ENCODE measurements around the gene BLM. TPM values are rescaled to one million over a fixed set of nuclear protein-coding genes. Genes with fewer than 3 reads are reported as not detected.

Gene BLM
- total and polyA plus RNA-seq, 2 of the 13 experiments (the other 11 are each of a cell fraction or from before 2014, with no cell fraction given): 5.1 to 11.8 TPM

DNA sequence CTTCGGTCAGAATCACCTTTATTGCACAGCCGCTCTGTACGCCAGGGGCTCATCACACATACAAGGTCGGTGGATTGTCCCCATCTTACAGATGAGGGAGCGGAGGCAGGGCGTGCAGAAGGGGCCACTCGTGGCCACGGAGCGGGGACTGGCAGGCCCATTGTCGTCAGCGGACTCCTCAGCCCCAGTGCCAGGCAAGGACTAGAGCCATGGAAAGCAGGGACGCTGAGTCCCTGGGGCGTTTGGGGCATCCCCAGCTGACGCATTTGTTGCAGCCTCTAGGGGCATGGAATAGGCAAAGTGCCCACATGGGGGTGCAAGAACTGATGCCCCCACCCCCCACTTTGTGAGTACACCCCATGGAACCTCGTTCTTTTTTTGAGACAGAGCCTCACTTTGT lies 121.4 kb downstream of the BLM start:
- ATAC-seq (peak; percentile 15; the same call in 2 of the 3 replicates), FAIRE-seq (no peak), DNase-seq (ENCODE audit: low spot score) (no peak)
- no peak overlapping the region for H3K4me2 ChIP-seq (ENCODE audit: low read depth, low read length)
- H3K36me3 ChIP-seq (replicated peaks in 1 of 2; ENCODE audit: control insufficient read depth in 1 of 2, insufficient read depth in 2 of 2, low read length in 2 of 2): no peaks in the 10 kb centered on the region
- H3K9me3 ChIP-seq (ENCODE audit: low read length): no peaks in the 10 kb centered on the region
- peaks cover 35% of the 10 kb centered on the region for H3K4me1 ChIP-seq (ENCODE audit: insufficient read depth, low read length)
- peaks cover 2 to 34% of the 10 kb centered on the region in 2 experiments; a peak in 3 of 5 replicates for H3K27me3 ChIP-seq (ENCODE audit: control insufficient read depth in 1 of 2, insufficient read depth in 2 of 2, low read length in 2 of 2)
- TF ChIP-seq ZBTB7A (CRISPR knock-in tag; IDR thresholded peaks at IDR 0.05) (no peak), ZNF629 (CRISPR knock-in tag; conservative IDR thresholded peaks at IDR 0.05) (peak; percentile 24; the same call in 1 of the 2 replicates), MYC (CRISPR knock-in tag; IDR thresholded peaks at IDR 0.05; ENCODE audit: borderline replicate concordance) (no peak), ZNF460 (CRISPR knock-in tag; IDR thresholded peaks at IDR 0.05; ENCODE audit: borderline replicate concordance) (no peak), YEATS4 (CRISPR knock-in tag; IDR thresholded peaks at IDR 0.05; ENCODE audit: borderline replicate concordance) (no peak)
- H3K9ac ChIP-seq (ENCODE audit: insufficient read depth, low read depth, low read length): no peak overlapping the region
- intact Hi-C loops (cut with micrococcal nuclease; ENCODE audit: unreplicated experiment): no loop called here
- H3K79me2 ChIP-seq (ENCODE audit: insufficient read depth, low read length): no peaks in the 10 kb centered on the region
- no peak overlapping the region for H2AFZ ChIP-seq (ENCODE audit: low read length)
- CTCF ChIA-PET (ENCODE audit: low intra/inter-chr PET ratio, low total read pairs): no interaction called here
- no peak overlapping the region for H3K27ac ChIP-seq (ENCODE audit: extremely low read length, insufficient read depth, low read length)
- in situ Hi-C loops (cut with HindIII; ENCODE audit: extremely low pct_ligation_motif_present, low pct_unique_long_range_greater_than_20kb): no loop called here
- H3K4me3 ChIP-seq (replicated peaks in 1 of 3; ENCODE audit: insufficient read depth in 1 of 3, low read depth in 2 of 3, low read length in 3 of 3): no peak overlapping the region
- no TSS peak for BruUV-seq (replicated peaks)
- H4K20me1 ChIP-seq (ENCODE audit: insufficient read depth, low read length): no peaks in the 10 kb centered on the region
- POLR2A ChIA-PET: no interaction called here
- 24% methylated on average over 2 of the region's 15 CpGs for WGBS (ENCODE audit: low lambda C conversion rate)

DNA sequence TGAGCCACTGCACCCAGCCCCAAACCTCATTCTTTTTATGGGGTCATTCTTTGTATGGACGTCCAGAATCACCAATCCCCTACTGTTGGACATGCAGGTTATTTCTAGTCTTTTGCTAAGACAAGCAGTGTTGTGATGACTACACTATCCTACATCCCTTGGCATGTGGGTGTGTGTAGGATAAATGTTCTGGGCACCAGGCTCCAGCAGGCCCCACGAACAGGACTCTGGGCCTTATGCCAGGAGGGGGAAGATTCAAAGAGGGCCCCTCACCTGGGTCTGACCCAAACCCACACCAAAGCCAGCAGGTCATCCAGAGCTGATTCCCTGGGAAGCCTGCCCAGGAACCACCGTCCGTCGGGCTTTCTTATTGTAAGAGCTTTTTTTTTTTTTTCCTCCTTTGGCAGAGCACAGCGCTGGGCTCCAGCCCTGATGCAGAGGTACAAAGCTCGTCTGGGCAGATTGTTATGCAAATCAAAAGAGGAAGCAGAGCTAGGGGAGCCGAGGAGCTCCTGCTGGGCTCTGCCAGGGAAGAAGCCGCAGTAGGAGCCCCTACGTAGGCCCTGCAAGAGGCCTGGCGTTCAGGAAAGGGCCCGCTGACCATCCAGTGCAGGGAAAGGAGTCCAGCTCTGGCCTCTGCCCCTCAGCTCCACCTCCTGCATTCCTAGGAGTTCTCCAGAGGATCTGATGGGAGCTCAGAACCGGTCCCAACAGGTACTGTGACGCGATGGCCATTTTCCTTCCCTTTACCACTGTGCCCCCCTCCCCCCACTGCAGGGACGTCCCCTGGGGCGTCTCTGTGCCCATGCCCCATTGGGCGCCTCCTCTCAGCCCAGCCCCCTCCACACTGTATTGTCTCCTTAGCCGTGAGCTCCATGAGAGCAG lies 122.3 kb downstream of the BLM start:
- ChIA-PET CTCF (ENCODE audit: low intra/inter-chr PET ratio, low total read pairs) (no interaction called here), POLR2A (interaction anchor here (0.6 kb wide), 1 partner anchor 12 kb away, joined by 3 read pairs; no protein-coding TSS in a partner anchor)
- 24% methylated on average over 15 of the region's 19 CpGs for WGBS (ENCODE audit: low lambda C conversion rate)
- H3K27me3 ChIP-seq (ENCODE audit: control insufficient read depth in 1 of 2, insufficient read depth in 2 of 2, low read length in 2 of 2): peaks cover 2 to 31% of the 10 kb centered on the region in 2 experiments; a peak in 3 of 5 replicates
- H3K27ac ChIP-seq (ENCODE audit: extremely low read length, insufficient read depth, low read length): no peak overlapping the region
- peak; percentile 63 for ATAC-seq
- peak overlapping the region; percentile 47 for H3K4me2 ChIP-seq (ENCODE audit: low read depth, low read length)
- no peak overlapping the region for H3K9ac ChIP-seq (ENCODE audit: insufficient read depth, low read depth, low read length)
- no peak overlapping the region for H2AFZ ChIP-seq (ENCODE audit: low read length)
- peak; percentile 21 for DNase-seq (ENCODE audit: low spot score)
- H3K36me3 ChIP-seq (replicated peaks in 1 of 2; ENCODE audit: control insufficient read depth in 1 of 2, insufficient read depth in 2 of 2, low read length in 2 of 2): no peaks in the 10 kb centered on the region
- no peak for TF ChIP-seq SOX13 (IDR thresholded peaks at IDR 0.05)
- peak in 1 of 2 experiments; percentile 33; a peak in 1 of 4 replicates for TF ChIP-seq SOX13 (CRISPR knock-in tag; conservative IDR thresholded peaks at IDR 0.05 in 1 of 2, IDR thresholded peaks at IDR 0.05 in 1 of 2)
- 0 out of 2 replicates have a peak, but pooled peaks have one; percentile 83 for TF ChIP-seq MZF1 (CRISPR knock-in tag; IDR thresholded peaks at IDR 0.05; ENCODE audit: borderline replicate concordance)
- TF ChIP-seq, protein P1, sequence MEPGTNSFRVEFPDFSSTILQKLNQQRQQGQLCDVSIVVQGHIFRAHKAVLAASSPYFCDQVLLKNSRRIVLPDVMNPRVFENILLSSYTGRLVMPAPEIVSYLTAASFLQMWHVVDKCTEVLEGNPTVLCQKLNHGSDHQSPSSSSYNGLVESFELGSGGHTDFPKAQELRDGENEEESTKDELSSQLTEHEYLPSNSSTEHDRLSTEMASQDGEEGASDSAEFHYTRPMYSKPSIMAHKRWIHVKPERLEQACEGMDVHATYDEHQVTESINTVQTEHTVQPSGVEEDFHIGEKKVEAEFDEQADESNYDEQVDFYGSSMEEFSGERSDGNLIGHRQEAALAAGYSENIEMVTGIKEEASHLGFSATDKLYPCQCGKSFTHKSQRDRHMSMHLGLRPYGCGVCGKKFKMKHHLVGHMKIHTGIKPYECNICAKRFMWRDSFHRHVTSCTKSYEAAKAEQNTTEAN (CRISPR knock-in tag; conservative IDR thresholded peaks at IDR 0.05): no peak
- no peaks in the 10 kb centered on the region for H3K9me3 ChIP-seq (ENCODE audit: low read length)
- no peak for FAIRE-seq
- in situ Hi-C loops (cut with HindIII; ENCODE audit: extremely low pct_ligation_motif_present, low pct_unique_long_range_greater_than_20kb) (no loop called here), intact Hi-C loops (cut with micrococcal nuclease; ENCODE audit: unreplicated experiment) (no loop called here)
- BruUV-seq (replicated peaks): no TSS peak
- H3K4me3 ChIP-seq (replicated peaks in 1 of 3; ENCODE audit: insufficient read depth in 1 of 3, low read depth in 2 of 3, low read length in 3 of 3): peak overlapping the region in 1 of 3 experiments; percentile 23; a peak in 1 of 6 replicates
- no peaks in the 10 kb centered on the region for H4K20me1 ChIP-seq (ENCODE audit: insufficient read depth, low read length)
- H3K4me1 ChIP-seq (ENCODE audit: insufficient read depth, low read length): peaks cover 35% of the 10 kb centered on the region
- no peaks in the 10 kb centered on the region for H3K79me2 ChIP-seq (ENCODE audit: insufficient read depth, low read length)

Measured in HepG2 (cell line).